RWPE2 (cell line): Measurements from ENCODE around the gene TENT5A.
A peak's percentile ranks its signal among the peaks of the same experiment; 100 is the strongest.

Experiments used
- ATAC-seq: fragments of 200-7000 bp; cut with Tn5 transposase; 3 replicates; pipeline ENCODE4 v1.9.1; 2021; ENCODE audit warnings: low read depth
- DNase-seq: peaks from one replicate; pipeline ENCODE4 v3.0.0-alpha.2; 2020; ENCODE audit warnings: low spot score
- H3K27ac ChIP-seq: fragments of 450-650 bp; 2 replicates; pipeline ENCODE4 v1.5.1; 2017; ENCODE audit warnings: mild to moderate bottlenecking; ENCODE audit not compliant: poor library complexity, severe bottlenecking
- H3K27me3 ChIP-seq: fragments of 250-450 bp; sonication (Bioruptor Pico); 2 replicates; pipeline ENCODE4 v1.5.1; 2021; ENCODE audit warnings: mild to moderate bottlenecking, moderate library complexity; ENCODE audit not compliant: insufficient read depth, poor library complexity, severe bottlenecking
- H3K36me3 ChIP-seq: fragments of 250-450 bp; sonication (Bioruptor Pico); 2 replicates; pipeline ENCODE4 v1.5.1; 2020; ENCODE audit warnings: low read depth, mild to moderate bottlenecking, moderate library complexity
- H3K4me1 ChIP-seq: fragments of 250-450 bp; sonication (Bioruptor Pico); 2 replicates; pipeline ENCODE4 v1.5.1; 2021; ENCODE audit warnings: mild to moderate bottlenecking, moderate library complexity; ENCODE audit not compliant: insufficient read depth, poor library complexity, severe bottlenecking
- H3K4me3 ChIP-seq: fragments of 250-450 bp; sonication (Bioruptor Pico); 2 replicates; pipeline ENCODE4 v1.5.1; 2021; ENCODE audit warnings: mild to moderate bottlenecking, moderate library complexity; ENCODE audit not compliant: severe bottlenecking
- H3K9me3 ChIP-seq: fragments of 250-450 bp; sonication (Bioruptor Pico); 2 replicates; pipeline ENCODE4 v1.5.1; 2021; ENCODE audit warnings: mild to moderate bottlenecking, moderate library complexity; ENCODE audit not compliant: severe bottlenecking
- CTCF ChIP-seq: fragments of 450-650 bp; IDR thresholded peaks from one replicate; pipeline ENCODE4 v1.5.1; 2017; ENCODE audit warnings: mild to moderate bottlenecking, moderate library complexity; ENCODE audit not compliant: poor library complexity, severe bottlenecking

Gene TENT5A

GRCh38 chr6:81763968-81764367, 11.5 kb upstream of the TENT5A start:
- peaks cover 54% of the 10 kb centered on the region for H3K4me1 ChIP-seq

GRCh38 chr6:81763051-81763450, 10.6 kb upstream of the TENT5A start:
- H3K27me3 ChIP-seq, result no peaks in the 10 kb centered on the region
- ATAC-seq (no peak), DNase-seq (no peak)
- H3K36me3 ChIP-seq, result no peaks in the 10 kb centered on the region
- no peaks in the 10 kb centered on the region for H3K9me3 ChIP-seq
- no peak overlapping the region for H3K27ac ChIP-seq
- H3K4me3 ChIP-seq, result no peak overlapping the region
- peaks cover 52% of the 10 kb centered on the region for H3K4me1 ChIP-seq
- no peak for TF ChIP-seq CTCF

More at GRCh38 chr6:81763968-81764367, 11.5 kb upstream of the TENT5A start:
- Histone ChIP-seq H3K4me3 (no peak overlapping the region), H3K27ac (no peak overlapping the region), H3K27me3 (no peaks in the 10 kb centered on the region), H3K9me3 (no peaks in the 10 kb centered on the region), H3K36me3 (no peaks in the 10 kb centered on the region)
- no peak for TF ChIP-seq CTCF
- no peak for ATAC-seq
- no peak for DNase-seq

GRCh38 chr6:81762606-81763005, 10.1 kb upstream of the TENT5A start:
- Histone ChIP-seq H3K9me3 (no peaks in the 10 kb centered on the region), H3K4me3 (no peak overlapping the region), H3K36me3 (no peaks in the 10 kb centered on the region), H3K4me1 (peaks cover 48% of the 10 kb centered on the region), H3K27me3 (no peaks in the 10 kb centered on the region), H3K27ac (no peak overlapping the region)
- TF ChIP-seq CTCF, result no peak
- ATAC-seq (no peak), DNase-seq (no peak)

- no peaks in the 10 kb centered on the region for H3K27me3 ChIP-seq
- ATAC-seq (no peak), DNase-seq (no peak)
- no peak for TF ChIP-seq CTCF
- no peak overlapping the region for H3K27ac ChIP-seq
- H3K4me3 ChIP-seq, result no peak overlapping the region
- no peaks in the 10 kb centered on the region for H3K9me3 ChIP-seq
- no peaks in the 10 kb centered on the region for H3K36me3 ChIP-seq
- H3K4me1 ChIP-seq, result peaks cover 43% of the 10 kb centered on the region
These were observed 9.7 kb upstream of the TENT5A start for GRCh38 chr6:81762132-81762531.

- no peaks in the 10 kb centered on the region for H3K27me3 ChIP-seq
- ATAC-seq (peak; percentile 63), DNase-seq (no peak)
- no peak for TF ChIP-seq CTCF
- no peaks in the 10 kb centered on the region for H3K9me3 ChIP-seq
- peaks cover 34% of the 10 kb centered on the region for H3K4me1 ChIP-seq
- H3K36me3 ChIP-seq, result no peaks in the 10 kb centered on the region
- H3K27ac ChIP-seq, result peak overlapping the region; percentile 41
- no peak overlapping the region for H3K4me3 ChIP-seq
These were observed 8.7 kb upstream of the TENT5A start for GRCh38 chr6:81761197-81761596.
